IPS DF 4.7 (cell line): Measurements from ENCODE around the gene PGAM5.
"Not testable (repeated sequence)": the region's sequence is repeated elsewhere in the genome, so short reads cannot be mapped to it uniquely, and the experiment has no call there.

Experiments used
- DNase-seq: peaks from one replicate; pipeline ENCODE4 v3.0.0-alpha.2; 2013; ENCODE audit warnings: low spot score; ENCODE audit errors: extremely low read depth

Gene PGAM5

GRCh38 chr12:132743831-132744230 lies 33.2 kb downstream of the PGAM5 start:
- DNase-seq = no peak

GRCh38 chr12:132746613-132747012 lies 36.0 kb downstream of the PGAM5 start:
- DNase-seq = no peak

GRCh38 chr12:132747395-132747794 lies 36.8 kb downstream of the PGAM5 start:
- DNase-seq = no peak

- DNase-seq = no peak
These were observed 37.3 kb downstream of the PGAM5 start for GRCh38 chr12:132747896-132748295.

GRCh38 chr12:132748319-132748718 lies 37.7 kb downstream of the PGAM5 start:
- DNase-seq = no peak

GRCh38 chr12:132753670-132754069 lies 43.0 kb downstream of the PGAM5 start:
- not testable (repeated sequence) for DNase-seq

- no peak for DNase-seq
These were observed 43.7 kb downstream of the PGAM5 start for GRCh38 chr12:132754160-132754932.

GRCh38 chr12:132758825-132759224 lies 48.2 kb downstream of the PGAM5 start:
- not testable (repeated sequence) for DNase-seq

- DNase-seq = no peak
These were observed 48.7 kb downstream of the PGAM5 start for GRCh38 chr12:132759359-132759758.

- no peak for DNase-seq
These were observed 50.6 kb downstream of the PGAM5 start, which contains the start of gene ANKLE2 for GRCh38 chr12:132761032-132761920. ANKLE2 (minus strand) TSS chr12:132761832; CDS start chr12:132761798, 34 bp downstream.

- DNase-seq = no peak
These were observed 51.4 kb downstream of the PGAM5 start for GRCh38 chr12:132761921-132762583.

- DNase-seq = no peak
These were observed 53.6 kb downstream of the PGAM5 start for GRCh38 chr12:132764231-132764630.

- no peak for DNase-seq
These were observed 54.7 kb downstream of the PGAM5 start for GRCh38 chr12:132765361-132765760.

- DNase-seq = no peak
These were observed 55.9 kb downstream of the PGAM5 start for GRCh38 chr12:132766380-132767085.

GRCh38 chr12:132771126-132771838 lies 60.6 kb downstream of the PGAM5 start:
- no peak for DNase-seq
